HG03025 (cell line): ENCODE data around the gene DENND11.
A peak's percentile ranks its signal among the peaks of the same experiment; 100 is the strongest.

ENCODE experiments used
- ATAC-seq: cut with Tn5 transposase; IDR thresholded peaks from one replicate; pipeline ENCODE4 v1.9.1; 2021; ENCODE audit warnings: mild to moderate bottlenecking, moderate library complexity; ENCODE audit not compliant: unreplicated experiment, low FRiP score

The DENND11 gene

GRCh38 chr7:141686074-141686473 is 15.9 kb downstream of the DENND11 start:
- ATAC-seq: no peak

DNA sequence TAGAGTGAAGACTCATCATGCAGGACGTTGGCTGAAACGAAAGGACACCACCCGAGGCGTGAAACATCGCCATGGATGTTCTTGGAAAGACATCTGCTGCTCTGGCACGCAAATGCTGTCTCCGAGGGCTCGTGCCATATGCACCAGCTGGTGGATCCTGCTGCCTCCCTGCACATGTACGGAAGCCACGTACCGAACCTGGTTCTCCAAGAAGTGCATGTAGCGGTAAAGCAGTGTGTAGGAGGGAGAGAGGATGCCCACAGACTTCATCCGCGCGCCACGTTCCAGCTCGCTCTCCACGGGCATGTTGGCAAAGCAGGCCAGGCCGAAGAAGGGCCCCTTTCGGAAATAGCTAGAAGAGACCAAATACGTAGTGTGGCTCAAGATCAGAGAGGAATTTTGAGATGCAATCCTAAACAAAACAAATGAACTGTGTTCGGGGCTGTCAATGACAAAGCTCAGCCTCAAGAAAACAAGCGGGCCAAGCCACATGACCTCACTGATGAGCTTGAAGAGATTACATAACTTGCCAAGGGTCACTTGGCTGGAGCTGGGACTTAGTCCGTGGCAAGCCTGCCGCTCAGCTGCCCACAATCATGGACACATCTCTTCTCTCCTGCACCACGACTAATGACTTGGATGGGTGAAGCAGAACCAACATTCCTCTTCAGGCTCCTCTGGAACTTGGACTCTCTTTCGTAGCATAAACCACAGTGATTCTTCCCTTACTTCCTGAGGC is 16.5 kb downstream of the DENND11 start:
- ATAC-seq: no peak

- no peak for ATAC-seq
Observed at GRCh38 chr7:141679014-141679413, 23.0 kb downstream of the DENND11 start.

DNA sequence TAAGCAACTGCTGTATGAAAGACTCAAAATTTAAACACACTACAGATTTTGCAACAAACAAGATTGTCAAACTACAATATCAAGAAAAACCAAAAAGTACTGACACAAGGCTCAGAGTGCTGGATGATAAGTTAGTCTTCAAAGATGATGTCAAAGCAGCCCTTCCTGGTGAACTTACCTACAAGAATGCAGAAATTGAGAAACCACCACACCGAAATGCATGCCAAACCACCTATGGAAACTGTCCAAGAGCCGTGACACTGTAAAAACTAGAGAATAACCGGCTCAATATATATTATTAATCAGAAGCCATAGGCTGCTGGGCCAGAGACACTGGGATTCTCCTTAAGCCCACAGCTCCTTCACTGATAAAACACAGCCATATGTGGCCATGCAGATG is 25.3 kb downstream of the DENND11 start:
- ATAC-seq: no peak

DNA sequence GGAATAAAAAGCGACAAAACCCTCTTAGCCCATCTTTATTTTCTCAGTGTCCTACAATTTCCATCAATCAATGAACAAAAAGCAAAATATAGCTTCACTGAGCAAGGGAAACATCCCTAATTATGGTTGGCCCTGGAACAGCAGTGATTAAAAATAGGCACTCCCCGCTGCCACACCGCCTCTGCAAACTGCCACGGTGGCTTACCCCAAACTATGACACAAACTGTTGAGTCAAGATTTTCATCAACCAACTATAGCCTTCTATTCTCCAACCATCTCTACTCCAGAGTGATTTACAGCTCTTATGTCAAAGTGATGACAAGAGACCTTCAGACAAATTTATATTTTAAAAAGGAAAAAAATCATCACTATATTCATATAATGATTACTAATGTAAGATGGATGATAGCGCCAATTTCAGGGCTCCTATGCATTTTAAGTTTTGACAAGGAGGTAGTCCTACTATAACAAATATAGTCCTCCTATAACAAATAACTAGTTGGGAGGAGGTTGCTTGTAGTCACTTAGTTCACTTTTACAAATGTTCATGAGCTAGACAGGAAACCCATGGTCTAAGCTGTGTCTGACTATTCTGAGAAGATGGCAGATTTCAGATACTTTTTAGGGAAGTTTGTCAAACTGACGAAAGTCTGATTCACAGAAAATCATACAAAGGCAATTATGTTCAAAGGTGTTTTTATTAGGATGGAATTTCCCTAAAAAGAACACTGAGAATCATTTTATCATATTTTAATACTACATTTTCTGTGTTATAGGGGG is 26.3 kb downstream of the DENND11 start:
- no peak for ATAC-seq

GRCh38 chr7:141674702-141675101 is 27.3 kb downstream of the DENND11 start:
- ATAC-seq: no peak

DNA sequence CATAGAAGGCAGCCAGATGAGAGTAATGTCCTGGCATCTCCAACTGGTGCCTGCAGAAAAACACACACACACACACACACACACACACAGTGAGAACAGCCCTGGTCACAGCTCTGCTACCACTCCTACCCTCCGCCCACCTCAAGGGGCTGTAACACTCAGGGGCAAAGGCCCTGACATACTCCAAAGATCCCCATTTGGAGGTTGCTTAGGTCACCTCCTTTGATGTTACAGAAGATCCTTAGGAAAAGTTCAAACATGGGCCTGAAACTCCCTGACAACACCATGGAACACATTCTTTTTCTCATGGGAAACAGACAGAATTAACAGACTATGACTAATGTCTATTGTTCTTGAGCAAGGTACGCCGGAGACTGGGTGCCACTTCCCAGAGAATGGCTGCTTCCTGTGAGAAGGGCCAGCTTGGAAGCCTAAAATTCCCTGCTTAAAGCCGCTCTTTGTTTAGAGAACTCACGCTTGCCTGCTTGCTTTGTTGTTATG is 27.7 kb downstream of the DENND11 start:
- ATAC-seq: no peak

DNA sequence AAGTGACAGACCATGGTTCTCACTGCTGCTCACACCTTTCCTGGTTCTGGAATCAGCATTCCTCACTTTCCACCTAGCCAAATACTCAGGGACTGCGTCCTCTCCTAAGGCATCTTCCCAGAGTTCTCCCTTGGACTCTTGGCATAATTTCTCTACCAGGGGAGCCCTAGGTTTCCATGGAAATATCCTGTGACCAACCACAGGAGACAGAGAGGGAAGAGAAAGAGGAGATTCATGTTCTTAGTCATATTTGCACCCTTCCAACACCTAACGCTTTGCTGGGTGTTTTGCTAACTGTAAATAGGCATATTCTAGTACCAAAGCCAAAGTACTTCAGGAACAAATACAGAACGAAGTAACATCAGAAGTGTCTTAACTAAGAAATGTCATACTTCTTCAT is 28.6 kb downstream of the DENND11 start:
- no peak for ATAC-seq

GRCh38 chr7:141671705-141672496 is 30.1 kb downstream of the DENND11 start:
- ATAC-seq: no peak

- ATAC-seq: no peak
Observed at GRCh38 chr7:141668853-141669252, 33.1 kb downstream of the DENND11 start.

DNA sequence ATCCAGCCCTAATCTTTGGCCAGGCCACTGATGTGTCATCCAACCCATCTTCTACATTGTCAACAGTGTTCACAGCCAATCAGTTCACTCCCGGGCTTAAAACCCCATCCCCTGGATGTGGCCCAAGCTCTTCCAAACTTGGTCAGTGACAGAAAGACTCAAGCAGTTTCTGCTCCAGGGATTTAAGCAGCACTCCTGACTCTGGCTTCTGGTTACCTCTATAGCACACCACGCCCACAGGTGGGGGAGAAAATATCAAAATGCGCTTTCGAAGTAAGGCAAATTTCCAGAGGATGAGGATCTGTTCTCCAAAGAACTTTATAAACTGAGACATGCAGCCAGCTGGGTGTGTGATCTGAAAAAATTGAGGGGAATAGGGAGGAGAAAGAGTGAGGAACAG is 35.9 kb downstream of the DENND11 start:
- ATAC-seq: no peak

GRCh38 chr7:141665208-141666035 is 36.5 kb downstream of the DENND11 start:
- no peak for ATAC-seq

DNA sequence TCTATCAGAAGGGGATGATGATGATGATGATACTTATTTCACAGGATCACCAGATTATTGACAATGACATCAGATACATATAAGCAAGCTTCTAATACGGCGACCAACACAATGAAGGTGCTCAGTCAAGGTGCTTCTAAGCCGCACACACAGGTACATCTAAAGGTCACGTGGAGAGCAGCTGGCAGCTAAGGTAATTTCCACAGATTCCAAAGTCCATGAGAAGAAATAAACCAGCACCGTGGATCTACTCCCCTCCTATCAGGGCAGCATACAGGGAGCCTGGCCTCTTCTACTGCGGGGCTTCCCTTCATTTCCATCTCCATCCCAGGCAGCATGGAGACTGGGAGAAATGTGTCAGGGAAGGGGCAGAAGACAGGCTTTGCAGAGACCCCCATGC is 37.5 kb downstream of the DENND11 start:
- ATAC-seq: no peak

- no peak for ATAC-seq
Observed at GRCh38 chr7:141663081-141663849, 38.7 kb downstream of the DENND11 start.

DNA sequence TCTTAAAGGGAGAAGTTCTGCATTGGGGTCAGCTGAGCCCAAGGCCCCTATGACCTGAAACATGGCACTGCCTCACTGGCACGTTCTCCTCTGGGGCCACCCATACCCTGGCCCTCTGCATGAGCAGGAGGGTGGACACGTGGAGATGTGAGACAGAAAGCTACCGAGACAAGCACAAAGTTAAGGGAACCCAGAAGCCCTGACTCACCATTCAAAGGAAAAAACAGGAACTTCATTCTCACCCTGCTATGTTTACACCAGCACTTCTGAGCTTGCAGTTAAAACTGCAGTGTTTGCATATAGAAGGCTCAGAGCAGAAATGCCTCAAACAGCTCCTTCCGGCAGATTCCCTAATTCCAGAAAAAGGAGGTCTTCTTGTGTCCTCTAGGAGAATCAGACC is 41.7 kb downstream of the DENND11 start:
- no peak for ATAC-seq

DNA sequence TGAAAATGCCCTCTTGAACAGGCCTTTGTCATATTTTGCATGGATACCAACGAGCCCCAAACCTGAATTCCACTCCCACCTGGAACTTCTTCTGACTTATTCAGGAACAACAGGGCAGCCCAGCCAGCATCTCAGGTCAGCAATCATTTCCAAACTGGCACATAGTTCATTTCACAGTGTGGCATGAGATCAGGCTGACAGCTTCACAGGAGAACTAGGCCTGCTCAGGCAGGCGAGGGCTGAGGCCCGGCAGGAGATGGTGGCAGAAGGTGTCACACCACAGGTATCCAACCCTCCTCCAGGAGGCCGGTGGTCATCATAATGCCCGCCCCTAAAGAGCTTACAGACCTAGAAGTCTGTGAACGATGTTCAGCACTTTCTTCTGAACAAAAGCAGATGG is 42.5 kb downstream of the DENND11 start:
- ATAC-seq: no peak

GRCh38 chr7:141654551-141654950 is 47.4 kb downstream of the DENND11 start:
- peak; percentile 65 for ATAC-seq

DNA sequence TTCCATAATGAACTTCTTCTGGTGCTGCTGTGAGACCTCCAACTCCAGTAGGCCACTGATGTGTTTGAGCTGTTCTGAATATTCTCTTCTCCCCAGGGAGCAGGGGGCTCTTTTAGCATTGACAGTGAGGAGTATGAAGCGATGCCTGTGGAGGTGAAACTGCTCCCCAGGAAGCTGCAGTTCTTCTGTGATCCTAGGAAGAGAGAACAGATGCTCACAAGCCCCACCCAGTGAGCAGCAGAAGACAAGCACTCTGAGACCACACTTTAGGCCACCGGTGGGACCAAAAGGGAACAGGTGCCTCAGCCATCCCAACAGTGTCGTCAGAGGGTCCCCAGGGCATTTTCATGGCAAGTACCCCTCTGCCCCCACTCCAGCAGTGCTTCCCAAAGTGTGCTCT is 49.3 kb downstream of the DENND11 start:
- no peak for ATAC-seq
